Fibroblast of skin of back (primary cell): ENCODE data around the gene PRDM1.

Source experiments
- DNase-seq: peaks from one replicate; pipeline ENCODE4 v3.0.0-alpha.2; 2013

PRDM1 gene

DNA sequence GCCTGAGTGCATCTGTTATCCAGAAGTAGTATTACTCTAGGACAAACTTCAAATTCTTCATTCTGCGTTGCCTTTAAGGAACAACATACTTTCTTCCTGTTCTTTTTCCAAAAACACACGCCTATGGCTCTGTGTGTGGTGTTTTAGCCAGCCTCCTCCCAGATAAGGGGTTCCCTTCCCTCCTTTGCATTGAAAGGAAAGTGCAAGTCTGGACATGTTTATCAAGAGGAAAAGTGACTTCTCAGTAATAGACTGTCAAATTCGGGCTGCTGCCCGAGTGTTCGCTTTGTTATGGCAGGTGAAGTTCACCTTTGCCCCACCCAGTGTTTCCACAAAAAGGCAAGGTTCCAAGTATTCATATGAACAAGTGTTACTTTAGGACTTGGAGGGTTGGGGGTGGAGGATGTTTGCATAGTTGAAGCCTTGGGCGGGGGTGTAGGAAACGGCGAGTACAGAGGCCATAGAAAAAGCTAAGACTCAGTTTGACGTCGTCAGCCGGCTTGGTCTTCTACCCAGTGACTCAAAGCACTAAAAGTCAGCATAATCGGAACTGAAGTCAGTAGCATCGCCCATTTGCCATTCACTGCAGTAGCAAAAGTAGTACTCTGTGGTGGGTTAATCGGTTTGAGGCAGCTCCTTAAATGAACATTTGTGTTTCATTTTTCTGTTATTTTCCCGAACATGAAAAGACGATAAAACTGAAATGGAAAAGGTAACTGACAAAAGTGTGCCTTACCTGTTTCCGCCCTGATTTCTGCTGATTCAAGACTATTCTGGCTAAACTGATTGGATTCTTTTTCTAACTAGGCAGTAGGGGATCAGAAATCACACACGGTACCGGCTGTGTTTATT, 12.5 kb downstream of the PRDM1 start:
- peak; percentile 68 for DNase-seq

DNA sequence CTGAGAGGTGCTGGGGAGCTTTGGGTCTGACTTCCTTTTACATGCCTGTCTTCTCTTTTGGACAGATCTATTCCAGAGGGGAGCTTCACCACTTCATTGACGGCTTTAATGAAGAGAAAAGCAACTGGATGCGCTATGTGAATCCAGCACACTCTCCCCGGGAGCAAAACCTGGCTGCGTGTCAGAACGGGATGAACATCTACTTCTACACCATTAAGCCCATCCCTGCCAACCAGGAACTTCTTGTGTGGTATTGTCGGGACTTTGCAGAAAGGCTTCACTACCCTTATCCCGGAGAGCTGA, 13.1 kb downstream of the PRDM1 start:
- DNase-seq = peak; percentile 31

DNA sequence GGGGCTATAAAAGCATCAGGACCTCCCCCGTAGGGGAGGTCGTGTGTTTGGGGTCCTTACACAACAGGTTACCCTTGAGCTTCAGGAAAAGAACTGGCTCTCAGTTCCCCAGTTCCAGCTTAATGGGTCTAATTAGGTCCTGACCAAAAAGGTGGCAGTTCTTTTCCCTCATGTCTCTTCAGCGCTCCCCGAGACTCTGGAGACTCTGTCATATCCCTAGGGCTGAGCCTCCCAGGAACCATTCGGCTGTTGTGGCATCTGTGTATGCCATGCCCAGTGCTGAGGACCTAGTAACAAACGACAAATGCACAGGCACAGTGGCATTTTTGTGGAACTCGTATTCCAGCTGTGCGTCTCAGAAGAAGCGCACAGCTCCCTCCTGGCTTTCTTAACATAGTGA, 14.6 kb downstream of the PRDM1 start:
- DNase-seq = no peak

DNA sequence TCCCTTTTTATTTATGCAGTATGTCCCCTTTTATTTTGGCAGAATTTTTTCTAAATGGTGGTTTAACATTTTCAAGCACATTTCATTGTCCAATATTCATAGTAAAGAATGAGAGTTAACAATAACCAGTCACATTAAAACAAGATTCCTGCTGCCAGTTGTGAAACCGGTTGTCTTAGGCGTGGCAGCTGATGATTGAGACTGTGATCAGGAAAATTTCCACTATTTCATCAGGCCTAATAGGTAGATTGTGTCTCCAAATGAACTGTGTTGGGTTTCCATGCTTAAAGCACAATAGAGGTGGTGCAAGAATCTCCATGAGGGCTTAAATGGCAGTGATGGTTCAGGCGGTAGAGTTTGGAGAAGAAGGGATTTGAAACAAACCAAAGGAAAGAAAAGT, 15.3 kb downstream of the PRDM1 start:
- DNase-seq = no peak

DNA sequence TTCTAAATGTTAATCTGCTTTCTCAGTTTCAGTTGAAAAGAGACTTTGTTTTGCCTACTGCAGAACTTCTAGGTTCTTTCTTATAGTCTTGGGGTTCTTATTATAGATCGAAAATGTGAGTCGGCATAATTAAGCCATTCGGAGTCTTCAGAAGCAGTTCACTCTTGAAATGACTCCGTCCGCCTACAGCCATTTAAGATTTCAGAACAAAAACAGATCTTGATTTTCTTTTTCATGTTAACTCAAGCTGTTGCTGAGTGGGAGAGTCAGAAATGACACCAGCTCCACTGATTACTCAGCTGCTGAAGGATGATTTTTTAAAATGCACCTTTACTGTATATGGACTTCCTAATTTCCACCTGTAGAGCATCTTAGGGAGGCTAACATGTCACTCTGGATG, 15.9 kb downstream of the PRDM1 start:
- DNase-seq = no peak

DNA sequence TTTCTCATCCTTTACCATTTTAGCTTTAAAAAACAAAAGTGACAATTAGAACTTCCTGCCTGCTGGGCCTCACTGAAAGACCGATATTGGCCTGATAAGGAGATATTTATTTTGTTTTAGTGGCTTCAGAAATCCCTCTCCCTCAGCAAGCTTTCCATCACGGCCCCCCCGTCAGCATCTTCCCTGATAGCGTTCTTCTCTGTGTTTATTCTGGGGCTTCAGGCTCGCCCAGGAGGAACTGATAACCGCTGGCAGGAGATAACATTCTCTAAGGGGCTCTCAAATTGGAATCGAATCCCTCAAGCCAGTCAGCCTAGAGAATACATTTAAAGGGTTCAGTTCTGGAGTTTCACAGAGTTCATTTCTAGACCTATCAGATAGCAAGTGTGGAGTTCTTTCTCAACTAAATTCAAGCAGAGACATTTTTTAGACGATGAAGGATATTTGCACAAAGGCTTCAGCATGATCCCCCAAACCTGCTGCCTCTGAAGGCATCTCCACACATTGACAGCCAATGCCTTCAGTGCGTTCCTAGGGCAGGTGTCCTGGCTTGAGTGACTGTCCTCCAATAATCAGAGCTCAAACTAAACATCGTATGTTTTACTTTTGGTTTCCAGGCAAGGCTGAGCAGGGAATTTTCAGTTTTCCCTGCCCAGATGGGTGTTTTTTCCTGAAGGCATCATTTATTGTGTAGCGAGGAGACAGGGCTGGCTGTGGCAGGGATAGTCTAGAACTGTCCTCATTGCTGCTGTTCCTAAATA, 17.0 kb downstream of the PRDM1 start:
- DNase-seq = no peak

DNA sequence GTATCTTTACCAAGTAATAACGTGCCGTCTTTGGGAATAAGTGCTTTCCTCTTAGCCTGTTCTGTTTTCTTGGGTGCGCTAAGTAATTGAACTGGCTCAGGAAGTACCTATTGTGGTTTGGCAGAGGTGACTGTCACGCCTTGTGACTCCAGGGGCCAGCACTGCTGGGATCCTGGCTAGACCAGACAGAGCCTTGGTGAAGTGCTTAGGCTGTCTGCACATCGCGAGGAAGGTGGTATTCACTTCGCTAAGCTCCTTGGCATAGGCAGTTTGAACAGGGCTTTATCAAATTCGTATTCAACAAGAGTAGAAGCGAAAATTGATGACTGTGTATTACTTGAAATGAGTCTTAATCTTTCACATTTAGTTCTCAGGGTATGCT, 17.6 kb downstream of the PRDM1 start:
- no peak for DNase-seq

DNA sequence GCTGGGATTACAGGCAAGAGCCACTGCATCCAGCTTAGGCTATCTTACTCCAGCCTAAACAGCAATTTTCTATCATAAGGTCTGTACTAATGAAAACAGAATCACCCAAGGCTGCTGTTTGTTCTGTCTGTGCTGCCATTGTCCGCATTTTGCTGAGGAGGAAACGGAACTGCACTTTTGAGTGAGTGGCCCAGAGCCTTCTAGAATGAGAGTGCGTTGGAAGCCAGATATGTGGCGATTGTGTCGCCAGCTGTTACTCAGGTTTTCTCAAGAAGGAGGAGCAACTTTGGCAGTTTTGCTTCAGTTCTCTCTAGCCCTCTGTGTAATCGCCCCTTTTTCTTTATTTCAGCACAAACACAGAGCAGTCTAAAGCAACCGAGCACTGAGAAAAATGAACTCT, 18.3 kb downstream of the PRDM1 start:
- no peak for DNase-seq

DNA sequence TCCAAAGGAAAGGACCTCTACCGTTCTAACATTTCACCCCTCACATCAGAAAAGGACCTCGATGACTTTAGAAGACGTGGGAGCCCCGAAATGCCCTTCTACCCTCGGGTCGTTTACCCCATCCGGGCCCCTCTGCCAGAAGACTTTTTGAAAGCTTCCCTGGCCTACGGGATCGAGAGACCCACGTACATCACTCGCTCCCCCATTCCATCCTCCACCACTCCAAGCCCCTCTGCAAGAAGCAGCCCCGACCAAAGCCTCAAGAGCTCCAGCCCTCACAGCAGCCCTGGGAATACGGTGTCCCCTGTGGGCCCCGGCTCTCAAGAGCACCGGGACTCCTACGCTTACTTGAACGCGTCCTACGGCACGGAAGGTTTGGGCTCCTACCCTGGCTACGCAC, 18.8 kb downstream of the PRDM1 start:
- DNase-seq = no peak

DNA sequence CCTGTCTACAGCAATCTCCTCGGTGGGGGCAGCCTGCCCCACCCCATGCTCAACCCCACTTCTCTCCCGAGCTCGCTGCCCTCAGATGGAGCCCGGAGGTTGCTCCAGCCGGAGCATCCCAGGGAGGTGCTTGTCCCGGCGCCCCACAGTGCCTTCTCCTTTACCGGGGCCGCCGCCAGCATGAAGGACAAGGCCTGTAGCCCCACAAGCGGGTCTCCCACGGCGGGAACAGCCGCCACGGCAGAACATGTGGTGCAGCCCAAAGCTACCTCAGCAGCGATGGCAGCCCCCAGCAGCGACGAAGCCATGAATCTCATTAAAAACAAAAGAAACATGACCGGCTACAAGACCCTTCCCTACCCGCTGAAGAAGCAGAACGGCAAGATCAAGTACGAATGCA, 19.4 kb downstream of the PRDM1 start:
- no peak for DNase-seq

DNA sequence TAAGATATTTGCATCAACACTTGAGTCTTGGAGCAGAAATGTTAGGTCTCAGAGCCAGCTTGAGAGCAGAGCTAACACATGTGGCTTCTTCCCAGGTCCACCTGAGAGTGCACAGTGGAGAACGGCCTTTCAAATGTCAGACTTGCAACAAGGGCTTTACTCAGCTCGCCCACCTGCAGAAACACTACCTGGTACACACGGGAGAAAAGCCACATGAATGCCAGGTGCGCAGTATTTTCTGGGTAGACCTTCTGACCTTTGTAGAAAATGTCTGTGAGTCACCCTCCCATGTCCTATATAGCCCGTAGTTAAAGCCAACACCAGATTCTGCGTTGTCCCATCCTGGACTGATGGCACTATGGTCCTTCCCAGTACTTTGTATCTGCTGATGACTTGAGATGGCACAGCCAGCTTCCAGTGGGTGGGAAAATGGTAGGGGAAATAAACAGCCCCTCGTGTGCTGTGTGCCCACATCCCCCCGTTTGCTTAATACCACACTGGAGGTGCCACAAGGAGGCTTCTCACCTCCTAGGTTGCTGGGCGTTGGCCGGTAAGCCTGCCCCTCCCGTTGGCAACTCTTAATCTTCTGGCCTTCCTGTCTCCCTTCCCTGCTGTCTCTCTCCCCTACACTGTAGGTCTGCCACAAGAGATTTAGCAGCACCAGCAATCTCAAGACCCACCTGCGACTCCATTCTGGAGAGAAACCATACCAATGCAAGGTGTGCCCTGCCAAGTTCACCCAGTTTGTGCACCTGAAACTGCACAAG, 20.3 kb downstream of the PRDM1 start:
- no peak for DNase-seq

DNA sequence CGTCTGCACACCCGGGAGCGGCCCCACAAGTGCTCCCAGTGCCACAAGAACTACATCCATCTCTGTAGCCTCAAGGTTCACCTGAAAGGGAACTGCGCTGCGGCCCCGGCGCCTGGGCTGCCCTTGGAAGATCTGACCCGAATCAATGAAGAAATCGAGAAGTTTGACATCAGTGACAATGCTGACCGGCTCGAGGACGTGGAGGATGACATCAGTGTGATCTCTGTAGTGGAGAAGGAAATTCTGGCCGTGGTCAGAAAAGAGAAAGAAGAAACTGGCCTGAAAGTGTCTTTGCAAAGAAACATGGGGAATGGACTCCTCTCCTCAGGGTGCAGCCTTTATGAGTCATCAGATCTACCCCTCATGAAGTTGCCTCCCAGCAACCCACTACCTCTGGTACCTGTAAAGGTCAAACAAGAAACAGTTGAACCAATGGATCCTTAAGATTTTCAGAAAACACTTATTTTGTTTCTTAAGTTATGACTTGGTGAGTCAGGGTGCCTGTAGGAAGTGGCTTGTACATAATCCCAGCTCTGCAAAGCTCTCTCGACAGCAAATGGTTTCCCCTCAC, 21.0 kb downstream of the PRDM1 start:
- no peak for DNase-seq

DNA sequence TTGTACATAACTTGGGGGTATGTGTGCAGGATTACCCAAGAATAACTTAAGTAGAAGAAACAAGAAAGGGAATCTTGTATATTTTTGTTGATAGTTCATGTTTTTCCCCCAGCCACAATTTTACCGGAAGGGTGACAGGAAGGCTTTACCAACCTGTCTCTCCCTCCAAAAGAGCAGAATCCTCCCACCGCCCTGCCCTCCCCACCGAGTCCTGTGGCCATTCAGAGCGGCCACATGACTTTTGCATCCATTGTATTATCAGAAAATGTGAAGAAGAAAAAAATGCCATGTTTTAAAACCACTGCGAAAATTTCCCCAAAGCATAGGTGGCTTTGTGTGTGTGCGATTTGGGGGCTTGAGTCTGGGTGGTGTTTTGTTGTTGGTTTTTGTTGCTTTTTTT, 22.0 kb downstream of the PRDM1 start:
- no peak for DNase-seq

DNA sequence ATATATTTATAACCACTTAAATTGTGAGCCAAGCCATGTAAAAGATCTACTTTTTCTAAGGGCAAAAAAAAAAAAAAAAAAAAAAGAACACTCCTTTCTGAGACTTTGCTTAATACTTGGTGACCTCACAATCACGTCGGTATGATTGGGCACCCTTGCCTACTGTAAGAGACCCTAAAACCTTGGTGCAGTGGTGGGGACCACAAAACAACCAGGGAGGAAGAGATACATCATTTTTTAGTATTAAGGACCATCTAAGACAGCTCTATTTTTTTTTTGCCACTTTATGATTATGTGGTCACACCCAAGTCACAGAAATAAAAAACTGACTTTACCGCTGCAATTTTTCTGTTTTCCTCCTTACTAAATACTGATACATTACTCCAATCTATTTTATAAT, 22.9 kb downstream of the PRDM1 start:
- DNase-seq = no peak

DNA sequence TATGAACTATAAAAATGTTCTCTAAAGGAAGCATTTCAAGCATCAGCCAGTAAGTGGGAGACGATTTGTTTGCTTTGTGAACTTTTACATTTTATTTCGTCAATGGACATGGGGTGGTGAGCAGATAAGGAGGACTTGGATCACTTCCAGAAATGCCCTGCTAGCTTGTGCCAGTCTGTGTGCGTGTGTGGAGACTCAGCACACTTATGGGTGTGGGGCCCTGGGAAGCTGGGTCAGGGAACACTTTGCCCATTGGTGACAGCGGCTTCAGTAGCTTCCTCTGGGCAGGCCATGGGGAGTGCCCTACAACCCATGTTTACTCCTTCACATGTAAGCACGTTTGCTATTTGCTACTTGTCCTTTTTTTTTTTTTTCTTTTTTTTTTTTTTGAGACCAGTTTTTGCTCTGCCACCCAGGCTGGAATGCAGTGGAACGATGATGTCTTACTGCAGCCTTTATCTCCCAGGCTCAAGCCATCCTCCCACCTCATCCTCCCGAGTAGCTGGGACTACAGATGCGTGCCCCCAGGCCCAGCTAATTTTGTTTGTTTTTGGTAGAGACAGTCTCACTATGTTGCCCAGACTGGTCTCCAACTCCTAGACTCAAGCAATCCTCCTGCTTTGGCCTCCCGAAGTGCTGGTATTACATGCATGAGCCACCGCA, 24.2 kb downstream of the PRDM1 start:
- DNase-seq = no peak

DNA sequence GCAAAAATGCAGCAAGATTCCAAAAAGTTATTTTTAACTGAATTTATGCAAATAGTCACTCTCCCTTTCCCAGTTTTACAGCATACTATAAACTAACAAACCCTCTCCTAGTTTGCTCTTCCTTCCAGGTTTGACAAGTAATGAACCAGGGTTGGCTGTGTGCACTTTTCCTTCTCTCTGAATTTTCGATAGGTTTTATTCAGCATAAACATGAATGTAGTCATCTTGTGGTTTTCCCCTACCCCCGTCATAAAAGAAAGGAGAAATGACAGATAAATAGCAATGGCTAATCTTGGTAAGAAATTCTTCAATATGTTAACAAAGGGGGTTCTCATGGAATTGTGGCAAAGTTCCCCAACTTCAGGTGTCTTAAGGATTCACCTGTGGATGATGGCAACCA, 26.3 kb downstream of the PRDM1 start:
- no peak for DNase-seq

DNA sequence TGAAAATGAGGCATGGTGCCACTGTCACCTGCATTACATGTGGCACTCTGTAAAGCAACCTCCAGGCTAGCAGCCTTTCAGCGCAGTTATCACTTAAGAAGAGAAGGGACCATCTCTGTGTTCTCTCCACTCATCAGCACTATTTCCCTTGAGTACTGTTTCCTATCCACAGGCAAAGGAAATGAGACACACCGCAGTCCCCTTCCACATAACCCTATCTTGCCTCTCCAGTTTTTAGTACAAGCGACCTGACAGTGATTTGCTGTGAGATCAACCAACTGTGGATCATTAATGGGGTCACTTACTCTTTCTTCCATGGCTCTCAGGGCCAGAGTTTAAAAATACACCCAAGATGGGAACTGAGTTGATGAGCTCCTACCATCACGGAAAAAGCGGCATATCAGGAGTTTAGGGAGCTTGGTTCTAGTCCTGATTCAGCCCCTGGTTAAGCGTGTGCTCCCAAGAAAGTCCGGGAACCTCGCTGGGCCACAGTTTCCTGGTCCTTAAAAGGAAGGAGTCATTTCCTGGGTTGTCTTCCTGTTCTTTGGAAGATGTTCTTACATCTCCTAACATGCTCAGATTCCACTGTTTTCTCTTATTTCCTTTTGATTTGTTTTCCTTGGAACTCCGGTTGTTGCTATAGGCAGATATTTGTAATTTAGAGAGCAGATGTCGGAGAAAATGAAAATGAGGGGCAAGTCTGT, 27.3 kb downstream of the PRDM1 start:
- no peak for DNase-seq

DNA sequence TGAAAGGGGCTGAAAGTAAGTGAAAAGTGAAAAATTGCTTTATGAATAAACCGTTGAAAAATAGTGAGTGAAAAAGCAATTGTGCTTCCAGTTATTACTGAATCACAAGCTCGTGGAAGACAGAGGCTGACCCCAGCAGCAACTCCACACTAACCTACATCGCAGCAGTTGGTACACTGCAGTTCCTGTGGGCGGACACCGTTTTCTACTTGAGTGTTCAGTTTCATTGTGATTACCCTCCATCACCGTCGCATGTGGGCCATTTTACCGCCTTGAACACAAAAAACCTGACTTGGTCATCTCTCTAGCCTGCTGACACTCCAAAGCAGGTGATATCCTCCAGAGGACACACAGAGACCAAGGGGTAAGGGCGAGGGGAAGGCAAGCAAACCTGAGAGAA, 28.4 kb downstream of the PRDM1 start:
- no peak for DNase-seq

DNA sequence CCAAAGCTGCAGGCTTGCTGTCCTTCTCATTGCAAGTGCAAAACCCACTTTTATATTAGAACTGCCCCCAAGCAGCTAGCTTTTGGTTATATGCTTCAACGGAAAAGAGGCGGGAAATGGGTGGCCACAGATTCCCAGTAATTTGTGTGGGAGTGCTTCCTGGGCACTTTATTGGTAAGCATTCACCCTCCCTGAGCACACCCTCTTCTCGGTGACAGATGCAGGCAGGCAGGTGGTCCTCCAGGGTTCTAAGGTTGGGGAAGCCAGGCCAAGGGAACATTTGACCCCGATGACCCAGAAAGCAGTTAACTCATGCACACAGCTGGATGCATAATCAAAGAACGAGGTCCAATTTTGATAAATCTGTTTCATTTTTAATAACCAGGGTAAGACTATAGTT, 29.1 kb downstream of the PRDM1 start:
- DNase-seq = no peak

DNA sequence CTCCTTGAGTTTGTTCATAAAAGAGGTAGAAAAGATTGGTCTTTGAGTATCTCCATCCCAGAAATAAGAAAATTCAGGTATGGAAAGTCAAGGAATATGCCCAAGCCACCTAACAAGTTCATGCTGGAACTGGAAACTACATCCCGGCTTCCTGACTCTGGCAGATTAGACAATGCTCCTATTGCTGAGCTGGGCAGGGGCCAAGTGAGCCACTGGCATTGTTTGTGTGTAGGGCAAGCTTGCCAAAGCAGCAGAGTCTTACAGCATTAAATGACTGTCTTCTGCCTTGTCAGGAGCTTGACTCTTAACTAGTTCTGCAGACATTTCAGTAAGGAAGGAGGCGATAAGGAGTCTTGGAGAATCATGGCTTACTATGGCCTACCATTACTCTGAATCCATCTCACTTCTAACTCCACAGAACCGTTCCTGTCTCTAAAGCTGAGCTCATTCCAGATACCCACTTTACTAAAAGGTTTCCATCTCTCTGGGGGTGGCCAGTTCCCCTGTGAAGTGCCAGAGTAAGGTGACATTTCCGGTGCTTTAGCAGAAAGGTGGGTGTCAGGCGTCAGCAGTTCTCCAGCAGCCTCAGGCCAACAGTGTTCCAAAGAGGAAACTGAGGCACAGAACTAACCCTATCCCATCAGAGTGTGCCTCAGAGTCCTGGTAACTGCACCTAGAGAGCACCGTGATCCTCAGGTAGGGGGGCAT, 30.1 kb downstream of the PRDM1 start:
- no peak for DNase-seq

DNA sequence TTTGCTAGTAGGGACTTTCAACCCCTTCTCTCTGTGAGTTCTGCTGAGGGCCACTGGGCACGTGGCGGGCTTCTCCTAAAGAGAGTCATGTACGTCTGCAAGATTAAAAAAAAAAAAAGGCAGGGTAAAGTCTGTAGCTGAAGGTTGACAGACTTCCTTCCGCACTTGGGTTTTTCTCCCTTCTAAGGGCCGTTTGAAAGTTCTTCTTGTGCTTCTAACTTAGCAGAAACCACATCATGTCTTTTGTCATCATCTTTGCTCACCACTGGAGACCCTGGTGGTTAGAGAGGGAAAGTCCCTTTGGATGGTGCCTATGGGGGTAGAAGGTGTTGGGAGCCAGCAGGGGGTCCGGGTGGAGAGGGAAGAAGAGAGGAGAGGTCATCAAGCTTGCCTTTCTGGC, 31.4 kb downstream of the PRDM1 start:
- DNase-seq = no peak
